SK-N-SH (cell line): ENCODE results near the gene ADGRL3. TPM values are rescaled to one million over a fixed set of nuclear protein-coding genes. Genes with fewer than 3 reads are reported as not detected.

Experiments used
- CTCF ChIA-PET: fragments of 300-600, 350-600 bp; formaldehyde crosslinking; extraction: SDS; loops from one replicate; lab custom pipeline; 2021; lab: Yijun Ruan, JAX
- POLR2A ChIA-PET: fragments of 350-600 bp; sonication (Branson Sonifier 250); formaldehyde crosslinking; extraction: SDS; loops from one replicate; lab custom pipeline; 2020; ENCODE audit warnings: antibody characterized with exemption, inconsistent platforms; lab: Yijun Ruan, JAX
- DNase-seq: peaks from one replicate; pipeline ENCODE4 v3.0.0; 2012
- H2AFZ ChIP-seq: fragments of 200-600 bp; sonication (generic); 2 replicates; pipeline ENCODE4 v1.8.1; 2016; ENCODE audit warnings: antibody characterized with exemption, mild to moderate bottlenecking, low read depth
- H3F3A ChIP-seq: fragments of 200-600 bp; sonication (generic); replicated peaks from 2 replicates; pipeline ENCODE3; 2016; ENCODE audit warnings: antibody characterized with exemption, mild to moderate bottlenecking; ENCODE audit not compliant: insufficient read depth
- H3K27ac ChIP-seq, 2 experiments: fragments of 200-500 bp in 1 of 2; fragments of 200-600 bp in 1 of 2; sonication (Bioruptor generic) in 1 of 2; sonication (generic), shearing (Covaris generic) in 1 of 2; 2 replicates each; pipeline versions ENCODE4 v1.5.1 to v1.6.1; 2014 to 2016; ENCODE audit warnings: low read depth in 2 of 2, inconsistent platforms in 1 of 2, low read length in 1 of 2, mild to moderate bottlenecking in 1 of 2, mixed read lengths in 1 of 2
- H3K27me3 ChIP-seq: fragments of 200-600 bp; sonication (generic), shearing (Covaris generic); 2 replicates; pipeline ENCODE4 v1.6.1; 2016; ENCODE audit warnings: mixed run types; ENCODE audit not compliant: insufficient read depth
- H3K36me3 ChIP-seq, 2 experiments: fragments of 200-500 bp in 1 of 2; fragments of 200-600 bp in 1 of 2; sonication (Bioruptor generic) in 1 of 2; sonication (generic) in 1 of 2; replicated peaks in 1 of 2; 2 replicates each; pipeline versions ENCODE3 to v1.5.1; 2014 to 2016; ENCODE audit warnings: low read length in 1 of 2, mild to moderate bottlenecking in 1 of 2; ENCODE audit not compliant: insufficient read depth in 2 of 2, control insufficient read depth in 1 of 2
- H3K4me1 ChIP-seq, 2 experiments: fragments of 200-500 bp in 1 of 2; fragments of 200-600 bp in 1 of 2; sonication (Bioruptor generic) in 1 of 2; sonication (generic), shearing (Covaris generic) in 1 of 2; 2 replicates each; pipeline versions ENCODE4 v1.5.1 to v1.6.1; 2014 to 2016; ENCODE audit warnings: low read depth in 1 of 2, low read length in 1 of 2, mixed run types in 1 of 2; ENCODE audit not compliant: insufficient read depth in 2 of 2, control insufficient read depth in 1 of 2
- H3K4me2 ChIP-seq: fragments of 200-600 bp; sonication (generic), shearing (Covaris generic); 2 replicates; pipeline ENCODE4 v1.6.1; 2017; ENCODE audit warnings: mixed run types
- H3K4me3 ChIP-seq, 2 experiments: fragments of 200-500 bp in 1 of 2; fragments of 200-600 bp in 1 of 2; sonication (Bioruptor generic) in 1 of 2; sonication (generic), shearing (Covaris generic) in 1 of 2; 2 replicates each; pipeline versions ENCODE4 v1.5.1 to v1.8.1; 2014 to 2016; ENCODE audit warnings: low read depth in 2 of 2, inconsistent platforms in 1 of 2, low read length in 1 of 2, mild to moderate bottlenecking in 1 of 2, mixed read lengths in 1 of 2, moderate library complexity in 1 of 2
- H3K79me2 ChIP-seq: fragments of 200-600 bp; sonication (generic); 2 replicates; pipeline ENCODE4 v1.8.1; 2017; ENCODE audit warnings: mild to moderate bottlenecking; ENCODE audit not compliant: insufficient read depth
- H3K9ac ChIP-seq: fragments of 200-600 bp; sonication (generic); 2 replicates; pipeline ENCODE4 v1.6.1; 2017; ENCODE audit warnings: mixed run types
- H3K9me2 ChIP-seq: fragments of 200-600 bp; sonication (generic); 2 replicates; pipeline ENCODE4 v1.6.1; 2017; ENCODE audit warnings: mixed run types
- H3K9me3 ChIP-seq: fragments of 200-600 bp; sonication (generic); 2 replicates; pipeline ENCODE4 v1.6.1; 2017; ENCODE audit warnings: mixed run types, mild to moderate bottlenecking, moderate library complexity
- H4K20me1 ChIP-seq: fragments of 200-600 bp; sonication (generic); 2 replicates; pipeline ENCODE4 v1.6.1; 2017; ENCODE audit warnings: mild to moderate bottlenecking, mixed run types; ENCODE audit not compliant: insufficient read depth
- CTCF ChIP-seq: fragments of 200-600 bp; sonication (generic); IDR thresholded peaks from 2 replicates; pipeline ENCODE4 v1.6.1; 2017; ENCODE audit warnings: antibody characterized with exemption, mild to moderate bottlenecking, moderate library complexity
- EP300 ChIP-seq, 2 experiments: IDR thresholded peaks; 2 replicates each; pipeline versions ENCODE4 v1.4.0 to v1.6.1; 2012; ENCODE audit warnings: borderline replicate concordance in 1 of 2, low read depth in 1 of 2, low read length in 1 of 2
- FOSL2 ChIP-seq: IDR thresholded peaks from 2 replicates; pipeline ENCODE4 v1.4.0; 2012; ENCODE audit warnings: low read depth, mild to moderate bottlenecking, moderate library complexity, borderline replicate concordance
- FOXM1 ChIP-seq: IDR thresholded peaks from 2 replicates; pipeline ENCODE4 v1.4.0; 2012; ENCODE audit warnings: low read depth, mild to moderate bottlenecking
- GABPA ChIP-seq: IDR thresholded peaks from 2 replicates; pipeline ENCODE4 v1.4.0; 2012; ENCODE audit warnings: low read depth, mild to moderate bottlenecking
- GATA2 ChIP-seq: sonication (generic); formaldehyde crosslinking; IDR thresholded peaks from 2 replicates; pipeline ENCODE4 v1.5.0; 2020; ENCODE audit warnings: mild to moderate bottlenecking, missing genetic modification reagents
- IRF3 ChIP-seq: fragments of 150-350 bp; IDR thresholded peaks from 2 replicates; pipeline ENCODE4 v1.6.1; 2016; ENCODE audit warnings: mild to moderate bottlenecking, low read depth, low read length
- MEF2A ChIP-seq: IDR thresholded peaks from 2 replicates; pipeline ENCODE4 v1.4.0; 2012; ENCODE audit warnings: low read depth, borderline replicate concordance
- MXI1 ChIP-seq: IDR thresholded peaks from 2 replicates; pipeline ENCODE4 v1.6.1; 2012; ENCODE audit warnings: mild to moderate bottlenecking, low read depth, low read length, improper control_type of control experiment
- NFIC ChIP-seq: IDR thresholded peaks from 2 replicates; pipeline ENCODE4 v1.4.0; 2012; ENCODE audit warnings: borderline replicate concordance
- NRF1 ChIP-seq: IDR thresholded peaks from 2 replicates; pipeline ENCODE4 v1.6.1; 2012; ENCODE audit warnings: low read depth, mild to moderate bottlenecking, low read length
- POLR2AphosphoS5 ChIP-seq: IDR thresholded peaks from 2 replicates; pipeline ENCODE4 v1.6.1; 2012; ENCODE audit warnings: low read depth, low read length
- RCOR1 ChIP-seq: fragments of 150-350 bp; IDR thresholded peaks from 2 replicates; pipeline ENCODE4 v1.6.1; 2017; ENCODE audit warnings: antibody characterized with exemption, low read length
- RFX5 ChIP-seq: IDR thresholded peaks from 2 replicates; pipeline ENCODE4 v1.6.1; 2012; ENCODE audit warnings: mild to moderate bottlenecking, improper control_type of control experiment, low read length
- TAF1 ChIP-seq: IDR thresholded peaks from 2 replicates; pipeline ENCODE4 v1.6.1; 2012; ENCODE audit warnings: low read depth, mild to moderate bottlenecking, low read length, moderate library complexity, borderline replicate concordance
- TCF12 ChIP-seq: IDR thresholded peaks from 2 replicates; pipeline ENCODE4 v1.4.0; 2012
- YY1 ChIP-seq: IDR thresholded peaks from 2 replicates; pipeline ENCODE4 v1.4.0; 2012; ENCODE audit warnings: low read depth, mild to moderate bottlenecking
- WGBS: methylation state at CpG from one replicate; pipeline ENCODE4 v1.1.6; 2017; ENCODE audit warnings: low lambda C conversion rate; 5-methylcytosine and 5-hydroxymethylcytosine counted together
- polyA plus RNA-seq, 3 experiments: library from polyadenylated mRNA; depleted of rRNA; stranded (reverse); fragments of >200 nt; gene quantifications; 2 replicates each; pipeline ENCODE4 v1.2.3, GENCODE V29; 2012
- TF ChIP-seq, protein P1 (sequence below): IDR thresholded peaks from 2 replicates; pipeline ENCODE4 v1.4.0; 2012; ENCODE audit warnings: low read depth, borderline replicate concordance
- TF ChIP-seq, protein P2 (sequence below): IDR thresholded peaks from 2 replicates; pipeline ENCODE4; 2012

The ADGRL3 gene
- polyA plus RNA-seq, 1 of the 3 experiments (the other 2 are of a cell fraction), result 0.03 TPM

- Histone ChIP-seq H3K9me2 (peaks cover 4% of the 10 kb centered on the region; the same call in 1 of the 2 replicates), H3K36me3 (no peaks in the 10 kb centered on the region), H3K4me3 (no peak overlapping the region), H3K9ac (no peak overlapping the region), H3K4me2 (no peak overlapping the region), H3K27ac (no peak overlapping the region), H4K20me1 (no peaks in the 10 kb centered on the region), H2AFZ (no peak overlapping the region), H3K27me3 (no peaks in the 10 kb centered on the region), H3K4me1 (no peaks in the 10 kb centered on the region), H3K9me3 (no peaks in the 10 kb centered on the region), H3K79me2 (no peaks in the 10 kb centered on the region), H3F3A (no peaks in the 10 kb centered on the region)
- CTCF ChIA-PET, result no interaction called here
- TF ChIP-seq EP300 (IDR thresholded peaks at IDR 0.05; ENCODE audit: borderline replicate concordance in 1 of 2, low read depth in 1 of 2, low read length in 1 of 2) (no peak), TAF1 (no peak), MEF2A (no peak), FOSL2 (no peak), IRF3 (no peak), NFIC (no peak), RFX5 (no peak)
- TF ChIP-seq, protein P1, sequence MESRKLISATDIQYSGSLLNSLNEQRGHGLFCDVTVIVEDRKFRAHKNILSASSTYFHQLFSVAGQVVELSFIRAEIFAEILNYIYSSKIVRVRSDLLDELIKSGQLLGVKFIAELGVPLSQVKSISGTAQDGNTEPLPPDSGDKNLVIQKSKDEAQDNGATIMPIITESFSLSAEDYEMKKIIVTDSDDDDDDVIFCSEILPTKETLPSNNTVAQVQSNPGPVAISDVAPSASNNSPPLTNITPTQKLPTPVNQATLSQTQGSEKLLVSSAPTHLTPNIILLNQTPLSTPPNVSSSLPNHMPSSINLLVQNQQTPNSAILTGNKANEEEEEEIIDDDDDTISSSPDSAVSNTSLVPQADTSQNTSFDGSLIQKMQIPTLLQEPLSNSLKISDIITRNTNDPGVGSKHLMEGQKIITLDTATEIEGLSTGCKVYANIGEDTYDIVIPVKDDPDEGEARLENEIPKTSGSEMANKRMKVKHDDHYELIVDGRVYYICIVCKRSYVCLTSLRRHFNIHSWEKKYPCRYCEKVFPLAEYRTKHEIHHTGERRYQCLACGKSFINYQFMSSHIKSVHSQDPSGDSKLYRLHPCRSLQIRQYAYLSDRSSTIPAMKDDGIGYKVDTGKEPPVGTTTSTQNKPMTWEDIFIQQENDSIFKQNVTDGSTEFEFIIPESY, result no peak
- TF ChIP-seq, protein P2, sequence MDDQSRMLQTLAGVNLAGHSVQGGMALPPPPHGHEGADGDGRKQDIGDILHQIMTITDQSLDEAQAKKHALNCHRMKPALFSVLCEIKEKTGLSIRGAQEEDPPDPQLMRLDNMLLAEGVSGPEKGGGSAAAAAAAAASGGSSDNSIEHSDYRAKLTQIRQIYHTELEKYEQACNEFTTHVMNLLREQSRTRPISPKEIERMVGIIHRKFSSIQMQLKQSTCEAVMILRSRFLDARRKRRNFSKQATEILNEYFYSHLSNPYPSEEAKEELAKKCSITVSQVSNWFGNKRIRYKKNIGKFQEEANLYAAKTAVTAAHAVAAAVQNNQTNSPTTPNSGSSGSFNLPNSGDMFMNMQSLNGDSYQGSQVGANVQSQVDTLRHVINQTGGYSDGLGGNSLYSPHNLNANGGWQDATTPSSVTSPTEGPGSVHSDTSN, result no peak
- DNase-seq, result no peak
- WGBS, result 55% methylated on average over 3 of the region's 3 CpGs
- POLR2A ChIA-PET, result no interaction called here
Measured at GRCh38 chr4:62075521-62075920, 875.4 kb downstream of the ADGRL3 start.

- CTCF ChIA-PET, result no interaction called here
- 58% methylated on average over 1 of the region's 1 CpG for WGBS
- TF ChIP-seq YY1, result no peak
- no peak for TF ChIP-seq CTCF
- TF ChIP-seq GATA2, result no peak
- no peak for TF ChIP-seq IRF3
- TF ChIP-seq TCF12, result no peak
- TF ChIP-seq GABPA, result no peak
- TF ChIP-seq, protein P1, result no peak
- TF ChIP-seq POLR2AphosphoS5, result no peak
- TF ChIP-seq FOXM1, result no peak
- TF ChIP-seq NRF1, result no peak
- TF ChIP-seq RCOR1, result no peak
- no peak for TF ChIP-seq MXI1
- no peak for TF ChIP-seq NFIC
- TF ChIP-seq FOSL2, result no peak
Measured at GRCh38 chr4:62077406-62077805, 877.3 kb downstream of the ADGRL3 start.

More at GRCh38 chr4:62077406-62077805, 877.3 kb downstream of the ADGRL3 start:
- no peaks in the 10 kb centered on the region for H3F3A ChIP-seq
- H3K9me2 ChIP-seq, result peaks cover 4% of the 10 kb centered on the region; the same call in 1 of the 2 replicates
- no peaks in the 10 kb centered on the region for H3K27me3 ChIP-seq
- H3K79me2 ChIP-seq, result no peaks in the 10 kb centered on the region
- H3K36me3 ChIP-seq, result no peaks in the 10 kb centered on the region
- no peak overlapping the region for H3K4me3 ChIP-seq
- no peak overlapping the region for H3K9ac ChIP-seq
- H3K4me1 ChIP-seq, result no peaks in the 10 kb centered on the region
- POLR2A ChIA-PET, result no interaction called here
- H3K27ac ChIP-seq, result no peak overlapping the region
- no peaks in the 10 kb centered on the region for H3K9me3 ChIP-seq
- no peak overlapping the region for H2AFZ ChIP-seq
- no peak overlapping the region for H3K4me2 ChIP-seq
- H4K20me1 ChIP-seq, result no peaks in the 10 kb centered on the region
- DNase-seq, result no peak
